Stimulated activated CD4-positive, alpha-beta T cell treated with anti-CD3 and anti-CD28 coated beads, Interleukin-15, amount 100 ng/mL, for 48 hours (primary cell): ENCODE data around the gene BMP10.

Experiments
- DNase-seq, 2 donors: peaks; one replicate each; pipeline ENCODE4 v3.0.0-alpha.2; 2020; ENCODE audit warnings: low read depth in 2 of 2

The BMP10 gene

GRCh38 chr2:68853035-68853434, 18.2 kb downstream of the BMP10 start:
- DNase-seq, result no peak

DNA sequence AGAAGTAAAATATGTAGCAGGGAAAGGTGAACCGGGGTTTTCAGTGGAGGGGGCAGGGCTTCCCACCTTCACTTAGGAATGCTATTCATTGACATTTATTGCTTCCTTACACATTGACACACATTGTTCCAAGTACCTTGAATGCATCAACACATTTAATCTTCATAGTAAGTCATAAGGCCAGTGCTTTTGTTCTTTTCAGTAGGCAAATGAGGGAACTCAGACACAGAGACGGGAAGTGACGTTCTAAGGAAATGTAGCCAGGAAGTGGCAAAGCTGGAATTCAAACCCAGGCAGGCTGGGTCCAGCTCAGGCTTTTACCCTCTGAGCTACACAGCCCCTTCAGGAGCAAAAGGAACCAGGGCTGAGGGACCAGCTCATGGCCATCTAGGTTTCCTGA, 20.7 kb downstream of the BMP10 start:
- no peak for DNase-seq

- no peak for DNase-seq
Observed at GRCh38 chr2:68849579-68850030, 21.6 kb downstream of the BMP10 start.

GRCh38 chr2:68847751-68848150, 23.4 kb downstream of the BMP10 start:
- no peak for DNase-seq

- DNase-seq, result no peak
Observed at GRCh38 chr2:68846091-68846490, 25.1 kb downstream of the BMP10 start.

GRCh38 chr2:68845043-68845442, 26.2 kb downstream of the BMP10 start:
- no peak for DNase-seq

GRCh38 chr2:68839260-68839833, 31.9 kb downstream of the BMP10 start:
- peak in 1 of 2 donors; percentile 36 for DNase-seq

DNA sequence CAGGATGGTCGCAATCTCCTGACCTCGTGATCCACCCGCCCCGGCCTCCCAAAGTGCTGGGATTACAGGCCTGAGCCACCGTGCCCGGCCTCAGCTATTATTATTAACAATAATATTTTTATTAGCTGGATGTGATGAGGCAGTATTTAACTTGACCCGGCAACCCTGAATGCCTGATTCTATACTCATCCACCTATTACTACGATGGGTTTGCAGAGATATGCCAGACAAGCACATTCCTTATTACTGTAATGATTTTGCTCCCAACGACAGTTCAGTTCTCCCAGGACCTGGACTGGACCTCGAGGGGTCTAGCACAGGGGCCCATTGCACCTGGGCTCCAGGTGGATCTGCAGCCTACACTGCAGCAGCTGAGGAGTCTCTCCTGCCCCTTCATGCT, 32.6 kb downstream of the BMP10 start:
- no peak for DNase-seq

- no peak for DNase-seq
Observed at GRCh38 chr2:68837861-68838341, 33.3 kb downstream of the BMP10 start.

DNA sequence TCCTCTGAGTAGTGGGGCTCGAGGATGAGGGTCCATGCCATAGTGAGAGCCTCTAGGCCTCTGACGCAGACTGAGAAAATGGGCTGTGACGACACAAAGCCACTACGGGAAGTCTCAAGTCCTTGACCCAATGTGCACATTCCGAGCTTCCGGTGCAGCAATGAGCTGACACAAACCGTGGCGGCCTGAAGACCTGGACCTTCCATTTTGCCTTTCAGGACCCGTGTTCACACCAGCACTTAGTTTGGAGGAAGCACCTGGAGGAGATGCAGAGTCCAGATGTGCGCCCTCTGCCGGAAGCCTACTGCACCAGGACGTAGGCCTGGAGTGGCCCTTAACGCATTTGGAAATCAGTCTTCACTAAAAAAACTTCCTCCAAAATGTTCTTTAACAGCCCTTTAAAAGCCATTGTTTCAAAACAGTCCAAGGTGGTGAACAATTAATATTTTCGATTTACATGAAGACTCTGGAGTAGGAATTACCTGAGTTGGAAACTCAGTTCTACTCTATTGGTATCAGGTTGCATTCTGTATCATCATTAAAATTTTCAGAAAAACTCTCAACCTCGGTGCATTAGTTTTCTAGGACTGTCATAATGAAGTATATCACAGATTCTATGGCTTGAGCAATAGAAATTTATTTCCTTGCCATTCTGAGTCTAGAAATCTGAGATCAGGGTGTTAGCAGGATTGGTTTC, 33.9 kb downstream of the BMP10 start:
- DNase-seq, result peak; percentile 28 to 52

DNA sequence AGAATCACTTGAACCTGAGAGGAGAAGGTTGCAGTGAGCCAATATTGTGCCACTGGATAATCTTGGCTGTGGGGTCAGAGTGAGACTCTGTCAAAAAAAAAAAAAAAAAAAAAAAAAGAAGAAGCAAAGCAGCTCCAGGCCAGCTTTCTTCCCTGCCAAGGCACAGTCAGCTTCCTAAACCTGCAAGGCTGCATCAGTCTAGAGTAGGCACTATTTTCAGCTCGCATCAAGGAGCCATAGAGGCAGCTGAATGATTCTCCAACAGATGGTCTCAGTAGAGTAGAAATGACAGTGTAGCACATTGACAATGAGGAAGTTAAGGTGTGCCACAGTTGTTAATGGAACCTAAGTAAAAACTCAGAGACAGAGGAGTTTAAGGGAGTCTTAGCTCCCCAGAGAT, 35.6 kb downstream of the BMP10 start:
- DNase-seq, result no peak

DNA sequence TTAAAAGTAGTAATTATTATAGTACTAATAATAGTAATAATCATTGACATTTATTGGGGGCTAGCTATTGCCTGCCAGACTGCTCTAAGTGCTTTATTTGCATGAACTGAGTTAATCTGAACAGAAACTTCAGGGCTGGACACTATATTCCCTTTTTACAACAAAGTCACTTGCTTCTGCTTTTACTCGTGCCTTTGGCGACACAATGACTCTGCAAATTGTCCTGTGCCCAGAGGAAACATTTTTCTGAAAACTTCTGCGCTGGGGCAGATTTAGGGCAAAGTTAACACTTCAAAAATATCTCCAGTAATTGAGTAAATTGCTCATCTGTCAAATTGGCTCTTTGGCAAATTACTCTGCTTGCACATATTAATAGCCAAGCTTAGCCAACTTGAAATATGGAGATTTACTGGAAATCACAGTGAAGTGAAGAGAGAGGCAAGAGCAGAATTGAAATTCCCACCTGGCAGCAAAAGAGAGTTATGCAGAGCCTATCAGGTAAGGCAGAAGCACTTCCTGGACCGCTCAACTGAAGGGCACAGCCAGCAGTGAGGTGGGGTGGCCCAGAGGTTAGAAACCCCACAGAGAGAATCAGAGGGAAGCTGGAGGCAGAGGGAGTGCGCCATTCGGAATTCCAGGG, 36.3 kb downstream of the BMP10 start:
- DNase-seq, result no peak

- DNase-seq, result no peak
Observed at GRCh38 chr2:68833162-68833561, 38.0 kb downstream of the BMP10 start.

DNA sequence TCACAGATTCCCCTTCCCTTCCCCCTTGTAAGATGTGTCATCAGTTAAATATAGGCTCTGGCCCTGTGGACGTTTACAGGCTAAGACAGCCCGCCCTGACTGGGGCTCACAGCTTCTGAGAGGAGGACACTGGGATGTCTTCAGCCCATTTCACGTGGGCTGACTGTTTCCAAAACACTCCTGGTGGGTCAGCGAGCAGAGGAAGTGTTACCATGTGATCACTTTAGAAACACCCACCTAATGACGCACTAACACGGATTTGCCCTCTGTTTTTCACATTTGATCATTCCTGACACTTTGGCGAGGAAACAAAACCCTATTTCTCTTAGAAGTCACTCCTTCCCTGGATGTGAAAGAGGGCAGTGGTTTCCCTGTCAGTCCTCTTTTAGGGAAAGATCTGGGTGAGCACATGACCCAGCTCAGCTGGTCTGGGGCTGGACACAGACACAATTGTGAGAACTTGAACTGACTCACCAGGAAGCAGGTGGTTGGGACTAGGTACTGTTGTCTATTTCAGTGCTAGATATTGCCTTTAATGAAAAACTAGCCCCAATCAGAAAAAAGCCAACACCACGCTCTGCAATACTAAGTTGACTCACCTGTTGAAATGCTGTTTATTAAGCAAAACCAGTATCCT, 38.8 kb downstream of the BMP10 start:
- DNase-seq, result peak; percentile 16 to 21

DNA sequence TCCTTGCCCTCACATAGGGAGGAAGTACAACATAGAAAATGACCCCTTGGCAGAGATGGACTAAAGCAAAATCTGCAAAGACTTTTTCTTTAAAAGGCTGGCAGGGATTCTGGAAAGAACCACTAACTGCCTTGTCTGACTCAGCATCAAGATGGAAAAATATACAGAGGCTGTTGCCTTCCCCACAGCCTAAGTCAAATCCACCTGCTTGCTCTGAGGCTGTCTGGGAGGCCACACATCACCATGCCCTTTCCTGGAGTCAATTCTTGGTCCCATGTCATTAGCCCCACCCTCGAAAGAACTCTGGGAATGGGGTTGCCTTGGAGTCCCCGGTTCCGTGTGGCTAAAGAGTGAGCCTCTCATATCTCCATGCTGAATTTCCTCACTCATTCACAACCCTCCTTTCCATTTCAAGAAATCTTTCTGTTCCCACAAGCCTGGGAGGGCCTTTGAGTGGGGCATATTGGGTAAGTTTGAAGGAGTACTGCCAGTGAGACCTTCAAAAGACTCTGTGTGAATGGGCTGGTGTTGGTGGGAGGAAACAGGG, 39.4 kb downstream of the BMP10 start:
- DNase-seq, result no peak

DNA sequence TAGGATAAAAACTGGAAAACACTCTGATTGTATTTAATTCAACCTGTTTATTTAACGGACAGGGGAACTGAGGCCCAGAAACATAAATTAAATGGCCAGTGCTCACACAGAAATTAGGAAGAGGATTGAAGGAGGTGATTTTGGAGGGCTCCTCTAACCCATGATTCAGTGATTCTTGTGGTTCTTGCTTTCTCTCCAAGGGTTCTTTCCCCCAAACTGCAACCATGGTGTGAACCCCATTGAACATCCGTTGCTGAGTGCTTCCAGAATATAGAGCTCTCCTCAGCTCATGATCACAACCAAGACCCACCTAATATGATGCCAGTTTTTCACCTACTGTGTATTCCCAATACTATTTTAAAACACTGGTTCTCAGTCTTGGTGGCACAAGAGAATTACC, 41.4 kb downstream of the BMP10 start:
- DNase-seq, result no peak

GRCh38 chr2:68828887-68829708, 42.1 kb downstream of the BMP10 start:
- DNase-seq, result peak; percentile 23 to 28

DNA sequence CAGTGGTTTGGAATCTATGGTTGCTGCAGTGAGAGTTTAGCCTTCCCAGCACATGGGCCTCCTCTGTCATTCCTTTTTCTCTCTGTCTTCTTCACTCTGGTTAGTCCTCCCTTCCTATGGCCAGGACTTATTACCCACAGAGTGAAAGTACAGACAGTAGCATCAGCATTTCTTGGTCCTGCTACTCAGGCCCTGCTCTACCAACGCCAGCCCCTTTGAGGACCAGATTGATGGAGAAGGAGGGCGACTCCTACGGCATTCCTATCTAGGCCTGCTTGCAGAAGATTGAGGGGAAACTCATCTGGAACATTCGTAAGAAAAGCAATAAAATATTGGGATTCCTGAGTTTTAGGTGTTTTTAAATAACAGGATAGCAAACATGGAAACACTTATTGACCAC, 43.5 kb downstream of the BMP10 start:
- no peak for DNase-seq

DNA sequence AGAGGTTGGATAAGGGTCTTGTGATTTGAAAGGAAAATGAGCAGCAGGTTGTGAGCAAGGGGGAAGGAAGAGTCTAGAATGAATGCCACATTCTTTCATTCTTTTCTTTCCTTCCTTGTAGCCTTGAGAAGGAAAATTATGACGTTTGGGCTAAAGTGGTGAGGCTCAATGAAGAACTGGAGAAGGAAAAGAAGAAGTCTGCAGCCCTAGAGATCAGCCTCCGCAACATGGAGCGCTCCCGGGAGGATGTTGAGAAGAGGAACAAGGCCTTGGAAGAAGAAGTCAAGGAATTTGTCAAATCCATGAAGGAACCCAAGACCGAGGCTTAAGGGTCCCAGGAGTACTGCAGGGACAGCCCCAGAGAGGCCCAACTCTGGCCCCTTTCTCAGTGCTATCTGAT, 45.3 kb downstream of the BMP10 start:
- DNase-seq, result no peak

DNA sequence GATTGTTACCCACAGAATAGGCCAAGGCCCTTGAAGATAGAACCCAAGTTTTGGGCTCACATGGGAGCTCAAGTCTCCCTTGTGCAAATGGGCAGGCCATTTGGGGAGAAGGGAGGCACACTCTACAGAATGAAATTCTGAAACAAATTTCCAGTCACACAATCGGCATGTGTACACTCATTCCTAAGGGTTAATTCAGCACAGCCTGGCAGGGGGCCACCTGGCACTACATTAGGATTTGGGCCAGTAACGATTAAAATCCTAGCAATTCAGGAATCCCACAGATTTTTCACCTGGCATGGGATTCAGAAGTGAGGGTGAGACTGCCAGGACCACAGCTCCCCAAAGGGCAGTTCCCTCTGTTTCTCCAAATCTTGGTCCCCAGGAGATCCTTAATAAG, 46.4 kb downstream of the BMP10 start:
- no peak for DNase-seq

DNA sequence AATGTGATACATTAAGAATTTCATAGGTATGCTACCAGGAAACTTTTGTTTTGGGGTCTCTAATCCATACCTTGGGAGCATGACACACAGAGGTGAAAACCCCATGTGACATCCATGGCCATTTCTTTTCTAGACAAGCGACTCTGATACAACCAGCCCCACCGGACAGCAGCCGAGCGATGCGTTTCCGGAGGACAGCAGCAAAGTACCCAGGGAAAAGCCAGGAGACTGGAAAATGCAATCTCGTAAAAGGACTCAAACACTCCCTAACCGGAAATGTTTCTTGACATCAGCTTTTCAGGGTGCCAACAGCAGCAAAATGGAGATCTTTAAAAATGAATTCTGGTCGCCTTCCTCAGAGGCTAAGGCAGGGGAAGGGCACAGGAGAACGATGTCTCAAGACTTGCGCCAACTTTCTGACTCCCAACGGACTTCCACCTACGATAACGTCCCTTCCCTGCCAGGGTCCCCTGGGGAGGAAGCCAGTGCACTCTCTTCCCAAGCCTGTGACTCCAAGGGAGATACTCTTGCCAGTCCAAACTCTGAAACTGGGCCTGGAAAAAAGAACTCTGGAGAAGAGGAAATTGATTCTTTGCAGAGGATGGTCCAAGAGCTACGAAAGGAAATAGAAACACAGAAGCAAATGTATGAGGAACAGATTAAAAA, 48.9 kb downstream of the BMP10 start:
- DNase-seq, result no peak
